ENCODE results near the gene CHRNA9.

Gene CHRNA9

DNA sequence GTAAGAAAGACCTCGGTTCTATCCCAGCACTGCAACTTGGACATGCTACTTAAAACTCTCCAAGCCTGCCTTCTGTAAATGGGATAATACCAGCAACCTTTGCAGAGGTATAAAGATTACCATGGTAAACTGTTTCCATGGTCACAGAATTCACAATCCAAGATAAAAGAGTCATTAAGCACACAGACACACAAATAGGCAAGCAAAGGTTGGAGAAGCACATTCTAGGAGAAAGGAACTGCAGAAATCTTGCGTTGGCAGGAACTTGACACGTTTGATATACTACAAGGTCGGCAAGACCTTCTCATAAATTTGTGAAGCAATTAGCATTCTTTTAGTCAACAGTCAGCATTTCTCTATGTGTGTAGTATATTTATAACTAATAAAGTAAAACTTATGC lies 12.3 kb upstream of the CHRNA9 start:
- no peaks in the 10 kb centered on the region for H3K79me1 ChIP-seq (replicated peaks; ENCODE audit: low read length, poor library complexity, severe bottlenecking)
- no peak overlapping the region for H3K4ac ChIP-seq (ENCODE audit: low read depth in 1 of 2, low read length in 2 of 2)
- no peak overlapping the region for H2BK120ac ChIP-seq (ENCODE audit: low read depth, low read length)
- DNase-seq, result peak; percentile 46
- H2AK5ac ChIP-seq (ENCODE audit: low read length, severe bottlenecking), result no peak overlapping the region
- no peaks in the 10 kb centered on the region for H3K36me3 ChIP-seq (ENCODE audit: control insufficient read depth in 1 of 2, insufficient read depth in 2 of 2, low read depth in 1 of 2, low read length in 2 of 2)
- no peaks in the 10 kb centered on the region for H3K9me3 ChIP-seq (ENCODE audit: control insufficient read depth, low read length)
- no peak overlapping the region for H2BK12ac ChIP-seq (ENCODE audit: low read length in 2 of 2)
- no peak overlapping the region for H2BK5ac ChIP-seq (ENCODE audit: low read depth, low read length, poor library complexity, severe bottlenecking)
- peaks cover 1% of the 10 kb centered on the region for H3K4me1 ChIP-seq (ENCODE audit: control insufficient read depth, insufficient read depth, low read depth, low read length)
- no peak overlapping the region for H3K14ac ChIP-seq (ENCODE audit: low read length in 2 of 2)
- H3K4me2 ChIP-seq (ENCODE audit: low read length, poor library complexity, severe bottlenecking), result no peak overlapping the region
- no peak overlapping the region for H3K9ac ChIP-seq (ENCODE audit: low read length)
- H4K91ac ChIP-seq (ENCODE audit: low read length), result no peak overlapping the region
- no peak overlapping the region for H2BK15ac ChIP-seq (ENCODE audit: low read depth, poor library complexity, severe bottlenecking)
- H3K23ac ChIP-seq (ENCODE audit: low read length in 2 of 2), result no peak overlapping the region
- H3K4me3 ChIP-seq (ENCODE audit: insufficient read depth in 1 of 2, low read depth in 1 of 2, low read length in 2 of 2), result no peak overlapping the region
- H3K27ac ChIP-seq (ENCODE audit: low read length, poor library complexity, severe bottlenecking), result no peak overlapping the region
- WGBS, result 44% methylated on average over 3 of the region's 4 CpGs
- no peak overlapping the region for H4K8ac ChIP-seq (ENCODE audit: low read length)
- no peak overlapping the region for H3K18ac ChIP-seq (ENCODE audit: low read depth in 1 of 2, low read length in 2 of 2)
- no peaks in the 10 kb centered on the region for H3K27me3 ChIP-seq (ENCODE audit: control insufficient read depth in 1 of 2, insufficient read depth in 1 of 2, low read length in 2 of 2)
- H2AFZ ChIP-seq (ENCODE audit: low read depth, low read length), result no peak overlapping the region

DNA sequence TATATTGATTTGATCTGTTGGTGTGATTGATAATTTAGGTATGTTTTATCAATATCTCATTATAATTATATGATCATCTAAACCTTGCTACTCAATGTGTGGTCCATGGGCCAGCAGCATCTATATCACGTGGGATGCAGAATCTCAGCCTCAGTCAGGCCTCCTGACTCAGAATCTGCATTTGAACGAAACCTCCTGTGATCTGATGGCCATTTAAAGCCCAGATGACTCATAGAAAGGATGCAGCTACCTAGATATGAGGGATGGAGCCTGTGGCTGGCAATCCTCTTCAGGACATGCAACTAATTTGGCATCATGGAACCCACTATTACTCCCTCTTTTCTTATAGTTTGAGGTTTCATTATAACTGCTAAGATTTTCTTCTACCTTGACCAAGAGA lies 11.3 kb upstream of the CHRNA9 start:
- H3K23ac ChIP-seq (ENCODE audit: low read length in 2 of 2), result no peak overlapping the region
- no peaks in the 10 kb centered on the region for H3K9me3 ChIP-seq (ENCODE audit: control insufficient read depth, low read length)
- H4K91ac ChIP-seq (ENCODE audit: low read length), result no peak overlapping the region
- no peaks in the 10 kb centered on the region for H3K27me3 ChIP-seq (ENCODE audit: control insufficient read depth in 1 of 2, insufficient read depth in 1 of 2, low read length in 2 of 2)
- H3K27ac ChIP-seq (ENCODE audit: low read length, poor library complexity, severe bottlenecking), result no peak overlapping the region
- H3K4me3 ChIP-seq (ENCODE audit: insufficient read depth in 1 of 2, low read depth in 1 of 2, low read length in 2 of 2), result no peak overlapping the region
- no peak overlapping the region for H3K14ac ChIP-seq (ENCODE audit: low read length in 2 of 2)
- peak overlapping the region in 1 of 2 experiments; percentile 25 for H2BK12ac ChIP-seq (ENCODE audit: low read length in 2 of 2)
- H3K79me1 ChIP-seq (replicated peaks; ENCODE audit: low read length, poor library complexity, severe bottlenecking), result no peaks in the 10 kb centered on the region
- no peak overlapping the region for H2BK15ac ChIP-seq (ENCODE audit: low read depth, poor library complexity, severe bottlenecking)
- H4K8ac ChIP-seq (ENCODE audit: low read length), result no peak overlapping the region
- H2AFZ ChIP-seq (ENCODE audit: low read depth, low read length), result no peak overlapping the region
- no peak overlapping the region for H3K9ac ChIP-seq (ENCODE audit: low read length)
- H2BK120ac ChIP-seq (ENCODE audit: low read depth, low read length), result no peak overlapping the region
- no peak overlapping the region for H3K18ac ChIP-seq (ENCODE audit: low read depth in 1 of 2, low read length in 2 of 2)
- DNase-seq, result no peak
- peaks cover 1% of the 10 kb centered on the region for H3K4me1 ChIP-seq (ENCODE audit: control insufficient read depth, insufficient read depth, low read depth, low read length)
- no peak overlapping the region for H3K4me2 ChIP-seq (ENCODE audit: low read length, poor library complexity, severe bottlenecking)
- H2AK5ac ChIP-seq (ENCODE audit: low read length, severe bottlenecking), result no peak overlapping the region
- H3K4ac ChIP-seq (ENCODE audit: low read depth in 1 of 2, low read length in 2 of 2), result no peak overlapping the region
- H2BK5ac ChIP-seq (ENCODE audit: low read depth, low read length, poor library complexity, severe bottlenecking), result no peak overlapping the region
- 65% methylated on average over 2 of the region's 2 CpGs for WGBS
- H3K36me3 ChIP-seq (ENCODE audit: control insufficient read depth in 1 of 2, insufficient read depth in 2 of 2, low read depth in 1 of 2, low read length in 2 of 2), result no peaks in the 10 kb centered on the region

GRCh38 chr4:40325406-40326019 lies 9.6 kb upstream of the CHRNA9 start:
- Histone ChIP-seq H4K91ac (ENCODE audit: low read length) (no peak overlapping the region), H2BK5ac (ENCODE audit: low read depth, low read length, poor library complexity, severe bottlenecking) (no peak overlapping the region), H2BK15ac (ENCODE audit: low read depth, poor library complexity, severe bottlenecking) (peak overlapping the region; percentile 33), H2AFZ (ENCODE audit: low read depth, low read length) (no peak overlapping the region), H3K9ac (ENCODE audit: low read length) (peak overlapping the region; percentile 37), H3K4me3 (ENCODE audit: insufficient read depth in 1 of 2, low read depth in 1 of 2, low read length in 2 of 2) (no peak overlapping the region), H3K79me1 (replicated peaks; ENCODE audit: low read length, poor library complexity, severe bottlenecking) (no peaks in the 10 kb centered on the region), H3K18ac (ENCODE audit: low read depth in 1 of 2, low read length in 2 of 2) (no peak overlapping the region), H3K14ac (ENCODE audit: low read length in 2 of 2) (no peak overlapping the region), H4K8ac (ENCODE audit: low read length) (no peak overlapping the region), H3K27ac (ENCODE audit: low read length, poor library complexity, severe bottlenecking) (no peak overlapping the region), H3K36me3 (ENCODE audit: control insufficient read depth in 1 of 2, insufficient read depth in 2 of 2, low read depth in 1 of 2, low read length in 2 of 2) (no peaks in the 10 kb centered on the region), H3K4me1 (ENCODE audit: control insufficient read depth, insufficient read depth, low read depth, low read length) (no peaks in the 10 kb centered on the region), H2BK12ac (ENCODE audit: low read length in 2 of 2) (no peak overlapping the region), H3K23ac (ENCODE audit: low read length in 2 of 2) (no peak overlapping the region), H2AK5ac (ENCODE audit: low read length, severe bottlenecking) (no peak overlapping the region), H3K4me2 (ENCODE audit: low read length, poor library complexity, severe bottlenecking) (no peak overlapping the region), H3K4ac (ENCODE audit: low read depth in 1 of 2, low read length in 2 of 2) (no peak overlapping the region), H3K9me3 (ENCODE audit: control insufficient read depth, low read length) (no peaks in the 10 kb centered on the region), H3K27me3 (ENCODE audit: control insufficient read depth in 1 of 2, insufficient read depth in 1 of 2, low read length in 2 of 2) (no peaks in the 10 kb centered on the region), H2BK120ac (ENCODE audit: low read depth, low read length) (no peak overlapping the region)
- WGBS, result 19% methylated on average over 2 of the region's 2 CpGs
- DNase-seq, result peak; percentile 78

GRCh38 chr4:40327340-40327739 lies 7.8 kb upstream of the CHRNA9 start:
- Histone ChIP-seq H3K4me3 (ENCODE audit: insufficient read depth in 1 of 2, low read depth in 1 of 2, low read length in 2 of 2) (no peak overlapping the region), H3K79me1 (replicated peaks; ENCODE audit: low read length, poor library complexity, severe bottlenecking) (no peaks in the 10 kb centered on the region), H3K36me3 (ENCODE audit: control insufficient read depth in 1 of 2, insufficient read depth in 2 of 2, low read depth in 1 of 2, low read length in 2 of 2) (no peaks in the 10 kb centered on the region), H3K14ac (ENCODE audit: low read length in 2 of 2) (no peak overlapping the region), H2BK5ac (ENCODE audit: low read depth, low read length, poor library complexity, severe bottlenecking) (no peak overlapping the region), H2AFZ (ENCODE audit: low read depth, low read length) (no peak overlapping the region), H4K8ac (ENCODE audit: low read length) (no peak overlapping the region), H3K27ac (ENCODE audit: low read length, poor library complexity, severe bottlenecking) (no peak overlapping the region), H4K91ac (ENCODE audit: low read length) (no peak overlapping the region), H3K4me1 (ENCODE audit: control insufficient read depth, insufficient read depth, low read depth, low read length) (no peaks in the 10 kb centered on the region), H3K18ac (ENCODE audit: low read depth in 1 of 2, low read length in 2 of 2) (no peak overlapping the region), H2BK12ac (ENCODE audit: low read length in 2 of 2) (peak overlapping the region in 1 of 2 experiments; percentile 10), H3K9me3 (ENCODE audit: control insufficient read depth, low read length) (no peaks in the 10 kb centered on the region), H2AK5ac (ENCODE audit: low read length, severe bottlenecking) (no peak overlapping the region), H2BK120ac (ENCODE audit: low read depth, low read length) (no peak overlapping the region), H3K23ac (ENCODE audit: low read length in 2 of 2) (no peak overlapping the region), H2BK15ac (ENCODE audit: low read depth, poor library complexity, severe bottlenecking) (no peak overlapping the region), H3K4ac (ENCODE audit: low read depth in 1 of 2, low read length in 2 of 2) (no peak overlapping the region), H3K4me2 (ENCODE audit: low read length, poor library complexity, severe bottlenecking) (no peak overlapping the region), H3K27me3 (ENCODE audit: control insufficient read depth in 1 of 2, insufficient read depth in 1 of 2, low read length in 2 of 2) (no peaks in the 10 kb centered on the region), H3K9ac (ENCODE audit: low read length) (no peak overlapping the region)
- 60% methylated on average over 2 of the region's 4 CpGs for WGBS
- peak; percentile 64 for DNase-seq

All from mesenchymal stem cell (in vitro differentiated cells and primary cell).